HG03457 (cell line): ENCODE results near the gene SLC15A5.
A peak's percentile ranks its signal among the peaks of the same experiment; 100 is the strongest.

ENCODE experiments used
- ATAC-seq: cut with Tn5 transposase; IDR thresholded peaks from one replicate; pipeline ENCODE4 v1.9.1; 2021; ENCODE audit warnings: moderate number of reproducible peaks; ENCODE audit not compliant: unreplicated experiment

SLC15A5 gene

GRCh38 chr12:16266085-16266484, 11.4 kb downstream of the SLC15A5 start:
- ATAC-seq, result no peak

- ATAC-seq, result no peak
Measured at GRCh38 chr12:16261944-16262475, 15.5 kb downstream of the SLC15A5 start.

- no peak for ATAC-seq
Measured at GRCh38 chr12:16260206-16260605, 17.3 kb downstream of the SLC15A5 start.

- no peak for ATAC-seq
Measured at GRCh38 chr12:16258963-16259362, 18.5 kb downstream of the SLC15A5 start.

- ATAC-seq, result no peak
Measured at GRCh38 chr12:16246264-16246663, 31.2 kb downstream of the SLC15A5 start.

- no peak for ATAC-seq
Measured at GRCh38 chr12:16245209-16245608, 32.3 kb downstream of the SLC15A5 start.

GRCh38 chr12:16243487-16244412, 33.7 kb downstream of the SLC15A5 start:
- no peak for ATAC-seq

GRCh38 chr12:16241346-16241745, 36.1 kb downstream of the SLC15A5 start:
- no peak for ATAC-seq

GRCh38 chr12:16238661-16239060, 38.8 kb downstream of the SLC15A5 start:
- ATAC-seq, result no peak

GRCh38 chr12:16229676-16230075, 47.8 kb downstream of the SLC15A5 start:
- no peak for ATAC-seq

- ATAC-seq, result no peak
Measured at GRCh38 chr12:16228067-16228466, 49.4 kb downstream of the SLC15A5 start.

GRCh38 chr12:16225692-16226091, 51.8 kb downstream of the SLC15A5 start:
- ATAC-seq, result no peak

- no peak for ATAC-seq
Measured at GRCh38 chr12:16224196-16224595, 53.3 kb downstream of the SLC15A5 start.

GRCh38 chr12:16221776-16222175, 55.7 kb downstream of the SLC15A5 start:
- no peak for ATAC-seq

GRCh38 chr12:16220120-16220519, 57.4 kb downstream of the SLC15A5 start:
- ATAC-seq, result no peak

- ATAC-seq, result no peak
Measured at GRCh38 chr12:16218934-16219751, 58.3 kb downstream of the SLC15A5 start.

- no peak for ATAC-seq
Measured at GRCh38 chr12:16218234-16218633, 59.3 kb downstream of the SLC15A5 start.

GRCh38 chr12:16211731-16212130, 65.8 kb downstream of the SLC15A5 start:
- ATAC-seq, result no peak

- ATAC-seq, result peak; percentile 76
Measured at GRCh38 chr12:16198884-16199283, 78.6 kb downstream of the SLC15A5 start.

GRCh38 chr12:16197600-16197999, 79.9 kb downstream of the SLC15A5 start:
- ATAC-seq, result no peak

- ATAC-seq, result no peak
Measured at GRCh38 chr12:16189849-16190248, 87.6 kb downstream of the SLC15A5 start.

- ATAC-seq, result no peak
Measured at GRCh38 chr12:16187660-16188059, 89.8 kb downstream of the SLC15A5 start.
